Measurements from ENCODE around the gene CCDC187.

Gene CCDC187

GRCh38 chr9:136314056-136314416, 10.1 kb upstream of the CCDC187 start:
- no peak for TF ChIP-seq POLR2AphosphoS5 (IDR thresholded peaks at IDR 0.05; ENCODE audit: low read depth, low read length)
- TF ChIP-seq TAF1 (IDR thresholded peaks at IDR 0.05; ENCODE audit: borderline replicate concordance, low read depth, low read length): no peak
- TF ChIP-seq POLR2A (IDR thresholded peaks at IDR 0.05; ENCODE audit: low read depth, low read length): no peak
- FAIRE-seq: no peak

GRCh38 chr9:136313111-136314055, 9.5 kb upstream of the CCDC187 start:
- TF ChIP-seq POLR2A (IDR thresholded peaks at IDR 0.05; ENCODE audit: low read depth, low read length): no peak
- no peak for TF ChIP-seq TAF1 (IDR thresholded peaks at IDR 0.05; ENCODE audit: borderline replicate concordance, low read depth, low read length)
- no peak for TF ChIP-seq POLR2AphosphoS5 (IDR thresholded peaks at IDR 0.05; ENCODE audit: low read depth, low read length)
- no peak for FAIRE-seq
- no peak for DNase-seq (ENCODE audit: insufficient read length)

More at GRCh38 chr9:136314056-136314416, 10.1 kb upstream of the CCDC187 start:
- no peak for DNase-seq (ENCODE audit: insufficient read length)

GRCh38 chr9:136312436-136312835, 8.5 kb upstream of the CCDC187 start:
- TF ChIP-seq TAF1 (IDR thresholded peaks at IDR 0.05; ENCODE audit: borderline replicate concordance, low read depth, low read length) (no peak), POLR2A (IDR thresholded peaks at IDR 0.05; ENCODE audit: low read depth, low read length) (no peak), POLR2AphosphoS5 (IDR thresholded peaks at IDR 0.05; ENCODE audit: low read depth, low read length) (no peak)
- no peak for FAIRE-seq
- peak; percentile 65 for DNase-seq (ENCODE audit: insufficient read length)

GRCh38 chr9:136312009-136312375, 8.1 kb upstream of the CCDC187 start:
- TF ChIP-seq TAF1 (IDR thresholded peaks at IDR 0.05; ENCODE audit: borderline replicate concordance, low read depth, low read length): no peak
- DNase-seq (ENCODE audit: insufficient read length): no peak
- no peak for FAIRE-seq

GRCh38 chr9:136311051-136312008, 7.4 kb upstream of the CCDC187 start:
- no peak for FAIRE-seq
- DNase-seq (ENCODE audit: insufficient read length): no peak
- TF ChIP-seq POLR2A (IDR thresholded peaks at IDR 0.05; ENCODE audit: low read depth, low read length) (no peak), TAF1 (IDR thresholded peaks at IDR 0.05; ENCODE audit: borderline replicate concordance, low read depth, low read length) (no peak), POLR2AphosphoS5 (IDR thresholded peaks at IDR 0.05; ENCODE audit: low read depth, low read length) (no peak)

GRCh38 chr9:136310273-136311030, 6.6 kb upstream of the CCDC187 start:
- DNase-seq (ENCODE audit: insufficient read length) (no peak), FAIRE-seq (no peak)
- no peak for TF ChIP-seq POLR2AphosphoS5 (IDR thresholded peaks at IDR 0.05; ENCODE audit: low read depth, low read length)
- TF ChIP-seq POLR2A (IDR thresholded peaks at IDR 0.05; ENCODE audit: low read depth, low read length): no peak
- TF ChIP-seq TAF1 (IDR thresholded peaks at IDR 0.05; ENCODE audit: borderline replicate concordance, low read depth, low read length): no peak

- DNase-seq (ENCODE audit: insufficient read length) (no peak), FAIRE-seq (no peak)
- no peak for TF ChIP-seq TAF1 (IDR thresholded peaks at IDR 0.05; ENCODE audit: borderline replicate concordance, low read depth, low read length)
- no peak for TF ChIP-seq POLR2A (IDR thresholded peaks at IDR 0.05; ENCODE audit: low read depth, low read length)
- TF ChIP-seq POLR2AphosphoS5 (IDR thresholded peaks at IDR 0.05; ENCODE audit: low read depth, low read length): no peak
Measured at GRCh38 chr9:136309806-136310220, 5.9 kb upstream of the CCDC187 start.

GRCh38 chr9:136309101-136309801, 5.4 kb upstream of the CCDC187 start:
- TF ChIP-seq POLR2AphosphoS5 (IDR thresholded peaks at IDR 0.05; ENCODE audit: low read depth, low read length): no peak
- no peak for TF ChIP-seq TAF1 (IDR thresholded peaks at IDR 0.05; ENCODE audit: borderline replicate concordance, low read depth, low read length)
- TF ChIP-seq POLR2A (IDR thresholded peaks at IDR 0.05; ENCODE audit: low read depth, low read length): no peak
- FAIRE-seq (no peak), DNase-seq (ENCODE audit: insufficient read length) (no peak)

- no peak for DNase-seq (ENCODE audit: insufficient read length)
- TF ChIP-seq POLR2A (IDR thresholded peaks at IDR 0.05; ENCODE audit: low read depth, low read length) (no peak), TAF1 (IDR thresholded peaks at IDR 0.05; ENCODE audit: borderline replicate concordance, low read depth, low read length) (no peak), POLR2AphosphoS5 (IDR thresholded peaks at IDR 0.05; ENCODE audit: low read depth, low read length) (no peak)
- FAIRE-seq: no peak
Measured at GRCh38 chr9:136308702-136309053, 4.8 kb upstream of the CCDC187 start.

GRCh38 chr9:136308006-136308701, 4.3 kb upstream of the CCDC187 start:
- DNase-seq (ENCODE audit: insufficient read length) (no peak), FAIRE-seq (no peak)
- TF ChIP-seq POLR2A (IDR thresholded peaks at IDR 0.05; ENCODE audit: low read depth, low read length): no peak
- no peak for TF ChIP-seq TAF1 (IDR thresholded peaks at IDR 0.05; ENCODE audit: borderline replicate concordance, low read depth, low read length)
- TF ChIP-seq POLR2AphosphoS5 (IDR thresholded peaks at IDR 0.05; ENCODE audit: low read depth, low read length): no peak

Data from GM12892 (cell line).